ENCODE data around the gene SLCO4A1.

GRCh38 chr20:62659488-62660239, 17.4 kb downstream of the SLCO4A1 start:
- no peak for TF ChIP-seq EZH2 (IDR thresholded peaks at IDR 0.05; ENCODE audit: borderline replicate concordance)
- TF ChIP-seq CTCF (IDR thresholded peaks at IDR 0.05; ENCODE audit: poor library complexity), result no peak
